ENCODE results near the gene LRMDA. TPM values are rescaled to one million over a fixed set of nuclear protein-coding genes. Genes with fewer than 3 reads are reported as not detected.

LRMDA gene
- total RNA-seq, 1 experiment from 2014 or later = not detected

- ChIA-PET POLR2A (ENCODE audit: low non-redundant PET) (no interaction called here), CTCF (no interaction called here)
- Histone ChIP-seq H3K27ac (ENCODE audit: low read depth, low read length, poor library complexity, severe bottlenecking) (no peak overlapping the region), H3K36me3 (ENCODE audit: insufficient read depth, low read length, poor library complexity, severe bottlenecking) (no peaks in the 10 kb centered on the region), H3K4me1 (ENCODE audit: insufficient read depth, low read length, poor library complexity, severe bottlenecking) (no peaks in the 10 kb centered on the region), H3K27me3 (replicated peaks; ENCODE audit: insufficient read depth, low read depth, low read length, poor library complexity) (no peaks in the 10 kb centered on the region), H3K9me3 (ENCODE audit: low read depth, low read length, poor library complexity, severe bottlenecking) (no peaks in the 10 kb centered on the region), H3K4me3 (ENCODE audit: low read depth, low read length, poor library complexity, severe bottlenecking) (no peak overlapping the region)
- TF ChIP-seq EZH2 (IDR thresholded peaks at IDR 0.05; ENCODE audit: borderline replicate concordance, low read depth, low read length, poor library complexity, severe bottlenecking) = no peak
- TF ChIP-seq CTCF (conservative IDR thresholded peaks at IDR 0.05; ENCODE audit: low read depth, low read length) = no peak
- intact Hi-C loops (cut with micrococcal nuclease; ENCODE audit: unreplicated experiment) = no loop called here
- no TSS peak for BruUV-seq (replicated peaks)
- no peak for DNase-seq (ENCODE audit: low spot score)
These were observed 1009.0 kb downstream of the LRMDA start for GRCh38 chr10:76440426-76440825.

- Histone ChIP-seq H3K27ac (ENCODE audit: low read depth, low read length, poor library complexity, severe bottlenecking) (no peak overlapping the region), H3K9me3 (ENCODE audit: low read depth, low read length, poor library complexity, severe bottlenecking) (no peaks in the 10 kb centered on the region), H3K4me1 (ENCODE audit: insufficient read depth, low read length, poor library complexity, severe bottlenecking) (no peaks in the 10 kb centered on the region), H3K4me3 (ENCODE audit: low read depth, low read length, poor library complexity, severe bottlenecking) (no peak overlapping the region), H3K36me3 (ENCODE audit: insufficient read depth, low read length, poor library complexity, severe bottlenecking) (no peaks in the 10 kb centered on the region), H3K27me3 (replicated peaks; ENCODE audit: insufficient read depth, low read depth, low read length, poor library complexity) (no peaks in the 10 kb centered on the region)
- BruUV-seq (replicated peaks) = no TSS peak
- intact Hi-C loops (cut with micrococcal nuclease; ENCODE audit: unreplicated experiment) = no loop called here
- TF ChIP-seq CTCF (conservative IDR thresholded peaks at IDR 0.05; ENCODE audit: low read depth, low read length) (no peak), EZH2 (IDR thresholded peaks at IDR 0.05; ENCODE audit: borderline replicate concordance, low read depth, low read length, poor library complexity, severe bottlenecking) (no peak)
- ChIA-PET CTCF (no interaction called here), POLR2A (ENCODE audit: low non-redundant PET) (no interaction called here)
- DNase-seq (ENCODE audit: low spot score) = no peak
These were observed 1010.7 kb downstream of the LRMDA start for GRCh38 chr10:76442113-76442512.

- no TSS peak for BruUV-seq (replicated peaks)
- no peak for TF ChIP-seq EZH2 (IDR thresholded peaks at IDR 0.05; ENCODE audit: borderline replicate concordance, low read depth, low read length, poor library complexity, severe bottlenecking)
- TF ChIP-seq CTCF (conservative IDR thresholded peaks at IDR 0.05; ENCODE audit: low read depth, low read length) = no peak
- Histone ChIP-seq H3K9me3 (ENCODE audit: low read depth, low read length, poor library complexity, severe bottlenecking) (no peaks in the 10 kb centered on the region), H3K4me3 (ENCODE audit: low read depth, low read length, poor library complexity, severe bottlenecking) (no peak overlapping the region), H3K27me3 (replicated peaks; ENCODE audit: insufficient read depth, low read depth, low read length, poor library complexity) (peaks cover 4% of the 10 kb centered on the region), H3K27ac (ENCODE audit: low read depth, low read length, poor library complexity, severe bottlenecking) (no peak overlapping the region), H3K36me3 (ENCODE audit: insufficient read depth, low read length, poor library complexity, severe bottlenecking) (no peaks in the 10 kb centered on the region), H3K4me1 (ENCODE audit: insufficient read depth, low read length, poor library complexity, severe bottlenecking) (no peaks in the 10 kb centered on the region)
- ChIA-PET CTCF (no interaction called here), POLR2A (ENCODE audit: low non-redundant PET) (no interaction called here)
- intact Hi-C loops (cut with micrococcal nuclease; ENCODE audit: unreplicated experiment) = no loop called here
- no peak for DNase-seq (ENCODE audit: low spot score)
These were observed 1012.8 kb downstream of the LRMDA start for GRCh38 chr10:76444034-76444800.
